SK-N-SH (cell line): ENCODE measurements around the gene PDE9A. TPM values are rescaled to one million over a fixed set of nuclear protein-coding genes. Genes with fewer than 3 reads are reported as not detected.

Source experiments
- CTCF ChIA-PET: fragments of 300-600, 350-600 bp; formaldehyde crosslinking; extraction: SDS; loops from one replicate; lab custom pipeline; 2021; lab: Yijun Ruan, JAX
- POLR2A ChIA-PET: fragments of 350-600 bp; sonication (Branson Sonifier 250); formaldehyde crosslinking; extraction: SDS; loops from one replicate; lab custom pipeline; 2020; ENCODE audit warnings: antibody characterized with exemption, inconsistent platforms; lab: Yijun Ruan, JAX
- DNase-seq: peaks from one replicate; pipeline ENCODE4 v3.0.0; 2012
- H2AFZ ChIP-seq: fragments of 200-600 bp; sonication (generic); 2 replicates; pipeline ENCODE4 v1.8.1; 2016; ENCODE audit warnings: antibody characterized with exemption, mild to moderate bottlenecking, low read depth
- H3F3A ChIP-seq: fragments of 200-600 bp; sonication (generic); replicated peaks from 2 replicates; pipeline ENCODE3; 2016; ENCODE audit warnings: antibody characterized with exemption, mild to moderate bottlenecking; ENCODE audit not compliant: insufficient read depth
- H3K27ac ChIP-seq, 2 experiments: fragments of 200-500 bp in 1 of 2; fragments of 200-600 bp in 1 of 2; sonication (Bioruptor generic) in 1 of 2; sonication (generic), shearing (Covaris generic) in 1 of 2; 2 replicates each; pipeline versions ENCODE4 v1.5.1 to v1.6.1; 2014 to 2016; ENCODE audit warnings: low read depth in 2 of 2, inconsistent platforms in 1 of 2, low read length in 1 of 2, mild to moderate bottlenecking in 1 of 2, mixed read lengths in 1 of 2
- H3K27me3 ChIP-seq: fragments of 200-600 bp; sonication (generic), shearing (Covaris generic); 2 replicates; pipeline ENCODE4 v1.6.1; 2016; ENCODE audit warnings: mixed run types; ENCODE audit not compliant: insufficient read depth
- H3K36me3 ChIP-seq, 2 experiments: fragments of 200-500 bp in 1 of 2; fragments of 200-600 bp in 1 of 2; sonication (Bioruptor generic) in 1 of 2; sonication (generic) in 1 of 2; replicated peaks in 1 of 2; 2 replicates each; pipeline versions ENCODE3 to v1.5.1; 2014 to 2016; ENCODE audit warnings: low read length in 1 of 2, mild to moderate bottlenecking in 1 of 2; ENCODE audit not compliant: insufficient read depth in 2 of 2, control insufficient read depth in 1 of 2
- H3K4me1 ChIP-seq, 2 experiments: fragments of 200-500 bp in 1 of 2; fragments of 200-600 bp in 1 of 2; sonication (Bioruptor generic) in 1 of 2; sonication (generic), shearing (Covaris generic) in 1 of 2; 2 replicates each; pipeline versions ENCODE4 v1.5.1 to v1.6.1; 2014 to 2016; ENCODE audit warnings: low read depth in 1 of 2, low read length in 1 of 2, mixed run types in 1 of 2; ENCODE audit not compliant: insufficient read depth in 2 of 2, control insufficient read depth in 1 of 2
- H3K4me2 ChIP-seq: fragments of 200-600 bp; sonication (generic), shearing (Covaris generic); 2 replicates; pipeline ENCODE4 v1.6.1; 2017; ENCODE audit warnings: mixed run types
- H3K4me3 ChIP-seq, 2 experiments: fragments of 200-500 bp in 1 of 2; fragments of 200-600 bp in 1 of 2; sonication (Bioruptor generic) in 1 of 2; sonication (generic), shearing (Covaris generic) in 1 of 2; 2 replicates each; pipeline versions ENCODE4 v1.5.1 to v1.8.1; 2014 to 2016; ENCODE audit warnings: low read depth in 2 of 2, inconsistent platforms in 1 of 2, low read length in 1 of 2, mild to moderate bottlenecking in 1 of 2, mixed read lengths in 1 of 2, moderate library complexity in 1 of 2
- H3K79me2 ChIP-seq: fragments of 200-600 bp; sonication (generic); 2 replicates; pipeline ENCODE4 v1.8.1; 2017; ENCODE audit warnings: mild to moderate bottlenecking; ENCODE audit not compliant: insufficient read depth
- H3K9ac ChIP-seq: fragments of 200-600 bp; sonication (generic); 2 replicates; pipeline ENCODE4 v1.6.1; 2017; ENCODE audit warnings: mixed run types
- H3K9me2 ChIP-seq: fragments of 200-600 bp; sonication (generic); 2 replicates; pipeline ENCODE4 v1.6.1; 2017; ENCODE audit warnings: mixed run types
- H3K9me3 ChIP-seq: fragments of 200-600 bp; sonication (generic); 2 replicates; pipeline ENCODE4 v1.6.1; 2017; ENCODE audit warnings: mixed run types, mild to moderate bottlenecking, moderate library complexity
- H4K20me1 ChIP-seq: fragments of 200-600 bp; sonication (generic); 2 replicates; pipeline ENCODE4 v1.6.1; 2017; ENCODE audit warnings: mild to moderate bottlenecking, mixed run types; ENCODE audit not compliant: insufficient read depth
- CHD2 ChIP-seq: fragments of 150-350 bp; IDR thresholded peaks from 2 replicates; pipeline ENCODE4 v1.6.1; 2018; ENCODE audit warnings: low read length; ENCODE audit not compliant: partially characterized antibody
- ELF1 ChIP-seq: IDR thresholded peaks from 2 replicates; pipeline ENCODE4 v1.4.0; 2012
- FOSL2 ChIP-seq: IDR thresholded peaks from 2 replicates; pipeline ENCODE4 v1.4.0; 2012; ENCODE audit warnings: low read depth, mild to moderate bottlenecking, moderate library complexity, borderline replicate concordance
- FOXM1 ChIP-seq: IDR thresholded peaks from 2 replicates; pipeline ENCODE4 v1.4.0; 2012; ENCODE audit warnings: low read depth, mild to moderate bottlenecking
- GABPA ChIP-seq: IDR thresholded peaks from 2 replicates; pipeline ENCODE4 v1.4.0; 2012; ENCODE audit warnings: low read depth, mild to moderate bottlenecking
- IRF3 ChIP-seq: fragments of 150-350 bp; IDR thresholded peaks from 2 replicates; pipeline ENCODE4 v1.6.1; 2016; ENCODE audit warnings: mild to moderate bottlenecking, low read depth, low read length
- JUND ChIP-seq: IDR thresholded peaks from 2 replicates; pipeline ENCODE4 v1.4.0; 2012
- MAX ChIP-seq: IDR thresholded peaks from 2 replicates; pipeline ENCODE4 v1.4.0; 2012; ENCODE audit warnings: low read depth
- NFIC ChIP-seq: IDR thresholded peaks from 2 replicates; pipeline ENCODE4 v1.4.0; 2012; ENCODE audit warnings: borderline replicate concordance
- NRF1 ChIP-seq: IDR thresholded peaks from 2 replicates; pipeline ENCODE4 v1.6.1; 2012; ENCODE audit warnings: low read depth, mild to moderate bottlenecking, low read length
- POLR2AphosphoS5 ChIP-seq: IDR thresholded peaks from 2 replicates; pipeline ENCODE4 v1.6.1; 2012; ENCODE audit warnings: low read depth, low read length
- RAD21 ChIP-seq: IDR thresholded peaks from 2 replicates; pipeline ENCODE4 v1.6.1; 2012; ENCODE audit warnings: mild to moderate bottlenecking, low read length
- RCOR1 ChIP-seq: fragments of 150-350 bp; IDR thresholded peaks from 2 replicates; pipeline ENCODE4 v1.6.1; 2017; ENCODE audit warnings: antibody characterized with exemption, low read length
- RFX5 ChIP-seq: IDR thresholded peaks from 2 replicates; pipeline ENCODE4 v1.6.1; 2012; ENCODE audit warnings: mild to moderate bottlenecking, improper control_type of control experiment, low read length
- RXRA ChIP-seq: IDR thresholded peaks from 2 replicates; pipeline ENCODE4 v1.4.0; 2012; ENCODE audit warnings: low read depth, mild to moderate bottlenecking, borderline replicate concordance
- SMC3 ChIP-seq: IDR thresholded peaks from 2 replicates; pipeline ENCODE4 v1.6.1; 2012; ENCODE audit warnings: low read depth, low read length, improper control_type of control experiment
- TAF1 ChIP-seq: IDR thresholded peaks from 2 replicates; pipeline ENCODE4 v1.6.1; 2012; ENCODE audit warnings: low read depth, mild to moderate bottlenecking, low read length, moderate library complexity, borderline replicate concordance
- TCF12 ChIP-seq: IDR thresholded peaks from 2 replicates; pipeline ENCODE4 v1.4.0; 2012
- USF2 ChIP-seq: fragments of 150-350 bp; IDR thresholded peaks from 2 replicates; pipeline ENCODE4 v1.6.1; 2017; ENCODE audit warnings: antibody characterized with exemption, low read length, low read depth, borderline replicate concordance
- YY1 ChIP-seq: IDR thresholded peaks from 2 replicates; pipeline ENCODE4 v1.4.0; 2012; ENCODE audit warnings: low read depth, mild to moderate bottlenecking
- WGBS: methylation state at CpG from one replicate; pipeline ENCODE4 v1.1.6; 2017; ENCODE audit warnings: low lambda C conversion rate; 5-methylcytosine and 5-hydroxymethylcytosine counted together
- polyA plus RNA-seq, 3 experiments: library from polyadenylated mRNA; depleted of rRNA; stranded (reverse); fragments of >200 nt; gene quantifications; 2 replicates each; pipeline ENCODE4 v1.2.3, GENCODE V29; 2012
- TF ChIP-seq, protein P1 (sequence below): IDR thresholded peaks from 2 replicates; pipeline ENCODE4 v1.4.0; 2012; ENCODE audit warnings: low read depth, borderline replicate concordance
- TF ChIP-seq, protein P2 (sequence below): IDR thresholded peaks from 2 replicates; pipeline ENCODE4; 2012

PDE9A gene
- polyA plus RNA-seq, 1 of the 3 experiments (the other 2 are of a cell fraction), result 0.28 TPM

DNA sequence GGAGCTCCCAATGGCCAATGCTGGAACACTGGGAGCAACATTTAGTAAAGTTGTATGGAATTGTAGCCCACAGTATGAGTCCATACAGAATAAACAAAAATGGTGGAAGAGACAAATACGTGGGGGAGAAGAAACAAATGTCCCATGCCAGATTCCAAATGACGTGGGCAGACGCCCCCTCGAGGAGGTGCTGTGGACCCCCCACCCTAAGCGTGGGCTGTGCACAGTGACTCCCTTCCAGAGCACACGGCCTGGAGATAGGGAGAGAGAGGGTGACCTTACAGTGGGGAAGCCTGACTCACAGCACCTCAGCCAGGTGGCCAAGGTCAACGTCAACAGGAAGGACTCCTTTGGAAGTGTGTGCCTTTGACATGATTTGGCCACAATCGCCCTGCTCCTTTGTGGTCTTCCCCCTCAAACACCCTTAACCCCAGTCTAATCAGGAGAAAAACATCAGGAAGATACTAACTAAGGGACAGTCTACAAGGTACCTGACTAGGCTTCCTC is 13.7 kb upstream of the PDE9A start:
- Histone ChIP-seq H3K36me3 (no peaks in the 10 kb centered on the region), H3K9me2 (no peaks in the 10 kb centered on the region), H3K9me3 (no peaks in the 10 kb centered on the region), H3K9ac (no peak overlapping the region), H2AFZ (no peak overlapping the region), H3K4me3 (no peak overlapping the region), H3K27me3 (no peaks in the 10 kb centered on the region), H3K4me1 (peaks cover 0 to 3% of the 10 kb centered on the region in 2 experiments; a peak in 1 of 4 replicates), H3K4me2 (no peak overlapping the region), H3K27ac (no peak overlapping the region)
- WGBS, result 37% methylated on average over 8 of the region's 8 CpGs
- CTCF ChIA-PET, result interaction anchor here (1.3 to 5.2 kb wide), 2 partner anchors 13 to 193 kb away, joined by 3 to 25 read pairs; partner anchors contain the start of gene PDE9A
- TF ChIP-seq RCOR1 (no peak), GABPA (no peak), TCF12 (no peak), IRF3 (no peak), CHD2 (no peak), RXRA (no peak), ELF1 (no peak), TAF1 (no peak), RFX5 (no peak), FOSL2 (no peak), NRF1 (no peak), POLR2AphosphoS5 (no peak), RAD21 (no peak), USF2 (no peak)
- TF ChIP-seq, all 33 proteins: peak for 0
- no peaks in the 10 kb centered on the region for H3F3A ChIP-seq
- H4K20me1 ChIP-seq, result no peaks in the 10 kb centered on the region
- DNase-seq, result no peak
- POLR2A ChIA-PET, result no interaction called here
- H3K79me2 ChIP-seq, result no peaks in the 10 kb centered on the region

DNA sequence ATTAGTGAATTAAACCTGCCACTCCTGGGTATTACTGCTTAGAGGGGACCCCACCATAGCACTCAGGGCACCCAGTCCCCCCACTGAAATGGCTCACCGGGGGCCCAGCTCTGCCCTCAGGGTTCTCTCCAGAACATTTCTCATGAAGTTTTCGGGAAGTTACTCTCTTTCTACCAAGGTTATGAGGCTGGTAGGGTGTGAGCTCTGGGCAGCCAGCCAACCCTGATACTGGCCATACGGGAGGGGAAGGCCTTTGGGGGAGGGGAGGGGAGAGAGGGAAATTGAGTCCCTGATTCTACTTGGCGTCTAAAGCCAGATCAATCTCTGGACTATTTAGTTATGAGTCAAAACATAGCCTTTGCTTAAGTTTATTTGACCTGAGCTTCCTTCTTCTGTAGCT is 12.9 kb upstream of the PDE9A start:
- no peaks in the 10 kb centered on the region for H3F3A ChIP-seq
- no peaks in the 10 kb centered on the region for H3K36me3 ChIP-seq
- no peaks in the 10 kb centered on the region for H3K79me2 ChIP-seq
- 20% methylated on average over 4 of the region's 4 CpGs for WGBS
- H3K9ac ChIP-seq, result no peak overlapping the region
- no peak overlapping the region for H3K4me2 ChIP-seq
- H4K20me1 ChIP-seq, result no peaks in the 10 kb centered on the region
- CTCF ChIA-PET, result interaction anchor here (0.9 to 5.2 kb wide), 4 partner anchors 8 to 193 kb away, joined by 3 to 25 read pairs (median 3); partner anchors contain the start of gene PDE9A
- H3K27ac ChIP-seq, result no peak overlapping the region
- H3K4me1 ChIP-seq, result peaks cover 0 to 3% of the 10 kb centered on the region in 2 experiments; a peak in 1 of 4 replicates
- no peak for DNase-seq
- H2AFZ ChIP-seq, result no peak overlapping the region
- POLR2A ChIA-PET, result interaction anchor here (1.6 kb wide), 1 partner anchor 12 kb away, joined by 8 read pairs; the partner anchor contains the start of gene PDE9A
- no peaks in the 10 kb centered on the region for H3K27me3 ChIP-seq
- H3K9me3 ChIP-seq, result no peaks in the 10 kb centered on the region
- H3K9me2 ChIP-seq, result no peaks in the 10 kb centered on the region
- H3K4me3 ChIP-seq, result no peak overlapping the region
- TF ChIP-seq JUND (no peak), USF2 (no peak), RFX5 (no peak), ELF1 (no peak), RXRA (no peak), MAX (no peak), SMC3 (no peak), CHD2 (no peak), NFIC (no peak), FOXM1 (no peak), YY1 (no peak), FOSL2 (no peak)
- TF ChIP-seq, protein P1, sequence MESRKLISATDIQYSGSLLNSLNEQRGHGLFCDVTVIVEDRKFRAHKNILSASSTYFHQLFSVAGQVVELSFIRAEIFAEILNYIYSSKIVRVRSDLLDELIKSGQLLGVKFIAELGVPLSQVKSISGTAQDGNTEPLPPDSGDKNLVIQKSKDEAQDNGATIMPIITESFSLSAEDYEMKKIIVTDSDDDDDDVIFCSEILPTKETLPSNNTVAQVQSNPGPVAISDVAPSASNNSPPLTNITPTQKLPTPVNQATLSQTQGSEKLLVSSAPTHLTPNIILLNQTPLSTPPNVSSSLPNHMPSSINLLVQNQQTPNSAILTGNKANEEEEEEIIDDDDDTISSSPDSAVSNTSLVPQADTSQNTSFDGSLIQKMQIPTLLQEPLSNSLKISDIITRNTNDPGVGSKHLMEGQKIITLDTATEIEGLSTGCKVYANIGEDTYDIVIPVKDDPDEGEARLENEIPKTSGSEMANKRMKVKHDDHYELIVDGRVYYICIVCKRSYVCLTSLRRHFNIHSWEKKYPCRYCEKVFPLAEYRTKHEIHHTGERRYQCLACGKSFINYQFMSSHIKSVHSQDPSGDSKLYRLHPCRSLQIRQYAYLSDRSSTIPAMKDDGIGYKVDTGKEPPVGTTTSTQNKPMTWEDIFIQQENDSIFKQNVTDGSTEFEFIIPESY, result no peak
- TF ChIP-seq, protein P2, sequence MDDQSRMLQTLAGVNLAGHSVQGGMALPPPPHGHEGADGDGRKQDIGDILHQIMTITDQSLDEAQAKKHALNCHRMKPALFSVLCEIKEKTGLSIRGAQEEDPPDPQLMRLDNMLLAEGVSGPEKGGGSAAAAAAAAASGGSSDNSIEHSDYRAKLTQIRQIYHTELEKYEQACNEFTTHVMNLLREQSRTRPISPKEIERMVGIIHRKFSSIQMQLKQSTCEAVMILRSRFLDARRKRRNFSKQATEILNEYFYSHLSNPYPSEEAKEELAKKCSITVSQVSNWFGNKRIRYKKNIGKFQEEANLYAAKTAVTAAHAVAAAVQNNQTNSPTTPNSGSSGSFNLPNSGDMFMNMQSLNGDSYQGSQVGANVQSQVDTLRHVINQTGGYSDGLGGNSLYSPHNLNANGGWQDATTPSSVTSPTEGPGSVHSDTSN, result no peak
